Neural cell (in vitro differentiated cells): Measurements from ENCODE around the gene NRCAM. TPM values are rescaled to one million over a fixed set of nuclear protein-coding genes. Genes with fewer than 3 reads are reported as not detected.

Source experiments
- H2AFZ ChIP-seq: fragments of 200-600, 300-800 bp; sonication (generic), shearing (Covaris generic); 2 replicates; pipeline ENCODE4 v1.6.0; 2014; ENCODE audit warnings: low read depth, mild to moderate bottlenecking, antibody characterized with exemption, low read length, moderate library complexity
- H3F3A ChIP-seq: fragments of 200-600 bp; shearing (Covaris generic); 2 replicates; pipeline ENCODE4 v1.6.1; 2016; ENCODE audit warnings: mild to moderate bottlenecking, moderate library complexity, mixed read lengths, antibody characterized with exemption, low read length; ENCODE audit not compliant: insufficient read depth, poor library complexity, severe bottlenecking
- H3K27ac ChIP-seq: fragments of 200-600, 300-800 bp; sonication (generic), shearing (Covaris generic); 2 replicates; pipeline ENCODE4 v1.5.1; 2014; ENCODE audit warnings: mild to moderate bottlenecking, low read length, moderate library complexity
- H3K27me3 ChIP-seq: fragments of 300-800, 200-600 bp; sonication (generic), shearing (Covaris generic); 2 replicates; pipeline ENCODE4 v1.6.0; 2014; ENCODE audit warnings: mild to moderate bottlenecking, low read depth, low read length, moderate library complexity; ENCODE audit not compliant: insufficient read depth
- H3K36me3 ChIP-seq: fragments of 300-800, 200-600 bp; sonication (generic), shearing (Covaris generic); 2 replicates; pipeline ENCODE4 v1.5.1; 2014; ENCODE audit warnings: mild to moderate bottlenecking, antibody characterized with exemption, low read length, moderate library complexity; ENCODE audit not compliant: insufficient read depth
- H3K4me2 ChIP-seq: fragments of 300-800, 200-600 bp; sonication (generic), shearing (Covaris generic); 2 replicates; pipeline ENCODE4 v1.6.0; 2014; ENCODE audit warnings: mild to moderate bottlenecking, low read length
- H3K4me3 ChIP-seq: fragments of 300-800, 200-600 bp; sonication (generic), shearing (Covaris generic); 2 replicates; pipeline ENCODE4 v1.5.1; 2014; ENCODE audit warnings: mild to moderate bottlenecking, low read length, moderate library complexity
- H3K79me2 ChIP-seq: fragments of 200-600 bp; shearing (Covaris generic); replicated peaks from 2 replicates; pipeline ENCODE4 v1.6.0; 2014; ENCODE audit warnings: mild to moderate bottlenecking, low read length, moderate library complexity; ENCODE audit not compliant: insufficient read depth
- H3K9ac ChIP-seq: fragments of 300-800, 200-600 bp; sonication (generic), shearing (Covaris generic); 2 replicates; pipeline ENCODE4 v1.6.1; 2016; ENCODE audit warnings: mild to moderate bottlenecking, low read length, mixed read lengths
- H3K9me2 ChIP-seq: fragments of 200-600 bp; shearing (Covaris generic); 2 replicates; pipeline ENCODE4 v1.6.1; 2016; ENCODE audit warnings: mild to moderate bottlenecking, low read length, mixed read lengths; ENCODE audit not compliant: insufficient read depth
- H3K9me3 ChIP-seq: fragments of 200-600, 300-800 bp; sonication (generic), shearing (Covaris generic); 2 replicates; pipeline ENCODE4 v1.6.1; 2016; ENCODE audit warnings: mild to moderate bottlenecking, mixed run types, low read length, moderate library complexity, mixed read lengths
- H4K20me1 ChIP-seq: fragments of 200-600 bp; shearing (Covaris generic); 2 replicates; pipeline ENCODE4 v1.6.1; 2016; ENCODE audit warnings: mild to moderate bottlenecking, mixed run types; ENCODE audit not compliant: insufficient read depth
- CTCF ChIP-seq: fragments of 450-650 bp; IDR thresholded peaks from 2 replicates; pipeline ENCODE4 v1.5.1; 2014; ENCODE audit warnings: antibody characterized with exemption, mild to moderate bottlenecking, moderate library complexity; ENCODE audit not compliant: poor library complexity, severe bottlenecking
- EP300 ChIP-seq: fragments of 450-650 bp; conservative IDR thresholded peaks from 2 replicates; pipeline ENCODE4 v1.6.1; 2014; ENCODE audit warnings: antibody characterized with exemption, mild to moderate bottlenecking, moderate library complexity; ENCODE audit not compliant: poor library complexity, severe bottlenecking
- EZH2 ChIP-seq: fragments of 200-600, 300-800 bp; shearing (Covaris generic), sonication (generic); IDR thresholded peaks from 2 replicates; pipeline ENCODE4 v1.6.1; 2014; ENCODE audit warnings: antibody characterized with exemption, low read length, borderline replicate concordance, mild to moderate bottlenecking; ENCODE audit not compliant: insufficient read depth, poor library complexity, severe bottlenecking
- MXI1 ChIP-seq: fragments of 450-650 bp; conservative IDR thresholded peaks from 2 replicates; pipeline ENCODE4 v1.6.1; 2014; ENCODE audit warnings: antibody characterized with exemption, mild to moderate bottlenecking; ENCODE audit not compliant: poor library complexity, severe bottlenecking
- POLR2AphosphoS5 ChIP-seq: IDR thresholded peaks from 2 replicates; pipeline ENCODE4 v1.6.1; 2012
- RAD21 ChIP-seq: fragments of 450-650 bp; conservative IDR thresholded peaks from 2 replicates; pipeline ENCODE4 v1.6.1; 2014; ENCODE audit warnings: antibody characterized with exemption, mild to moderate bottlenecking, moderate library complexity
- REST ChIP-seq: IDR thresholded peaks from 2 replicates; pipeline ENCODE4 v1.6.1; 2012; ENCODE audit warnings: borderline replicate concordance
- SMC3 ChIP-seq: fragments of 450-650 bp; conservative IDR thresholded peaks from 2 replicates; pipeline ENCODE4 v1.6.1; 2014; ENCODE audit warnings: antibody characterized with exemption, mild to moderate bottlenecking, moderate library complexity; ENCODE audit not compliant: poor library complexity
- TAF1 ChIP-seq: IDR thresholded peaks from 2 replicates; pipeline ENCODE4 v1.6.1; 2012; ENCODE audit warnings: low read depth
- polyA plus RNA-seq: library from polyadenylated mRNA; depleted of rRNA; stranded (reverse); fragments of >200 nt; gene quantifications from 2 replicates; pipeline ENCODE4 v1.2.3, GENCODE V29; 2014

NRCAM gene
- polyA plus RNA-seq, 1 donor from 2014 or later, result 90.9 TPM

- Histone ChIP-seq H3K27me3 (no peaks in the 10 kb centered on the region), H3K27ac (no peak overlapping the region), H3K79me2 (no peaks in the 10 kb centered on the region), H3K9ac (no peak overlapping the region), H3K4me2 (no peak overlapping the region), H3F3A (no peaks in the 10 kb centered on the region), H4K20me1 (peaks cover 3% of the 10 kb centered on the region), H3K36me3 (peaks cover 13% of the 10 kb centered on the region), H3K9me2 (no peaks in the 10 kb centered on the region), H3K9me3 (no peaks in the 10 kb centered on the region), H2AFZ (no peak overlapping the region), H3K4me3 (no peak overlapping the region)
- TF ChIP-seq CTCF, result no peak
- TF ChIP-seq SMC3, result no peak
- TF ChIP-seq EP300, result no peak
- TF ChIP-seq EZH2, result no peak
- no peak for TF ChIP-seq MXI1
- TF ChIP-seq POLR2AphosphoS5, result no peak
Measured at GRCh38 chr7:108193594-108194498, 262.4 kb downstream of the NRCAM start.

GRCh38 chr7:108190891-108191290, 265.3 kb downstream of the NRCAM start:
- Histone ChIP-seq H2AFZ (no peak overlapping the region), H4K20me1 (peaks cover 3% of the 10 kb centered on the region), H3K4me3 (no peak overlapping the region), H3K36me3 (peaks cover 13% of the 10 kb centered on the region), H3K27me3 (no peaks in the 10 kb centered on the region), H3K9me3 (no peaks in the 10 kb centered on the region), H3K9ac (no peak overlapping the region), H3K79me2 (no peaks in the 10 kb centered on the region), H3K9me2 (no peaks in the 10 kb centered on the region), H3K4me2 (no peak overlapping the region), H3K27ac (no peak overlapping the region), H3F3A (no peaks in the 10 kb centered on the region)
- TF ChIP-seq REST (no peak), POLR2AphosphoS5 (no peak), RAD21 (no peak), MXI1 (no peak), SMC3 (no peak), EP300 (no peak), EZH2 (no peak), TAF1 (no peak), CTCF (no peak)
